HG02973 (cell line): Measurements from ENCODE around the gene BSN.

Experiments used
- ATAC-seq: cut with Tn5 transposase; IDR thresholded peaks from one replicate; pipeline ENCODE4 v1.9.1; 2021; ENCODE audit warnings: moderate library complexity; ENCODE audit not compliant: unreplicated experiment

BSN gene

DNA sequence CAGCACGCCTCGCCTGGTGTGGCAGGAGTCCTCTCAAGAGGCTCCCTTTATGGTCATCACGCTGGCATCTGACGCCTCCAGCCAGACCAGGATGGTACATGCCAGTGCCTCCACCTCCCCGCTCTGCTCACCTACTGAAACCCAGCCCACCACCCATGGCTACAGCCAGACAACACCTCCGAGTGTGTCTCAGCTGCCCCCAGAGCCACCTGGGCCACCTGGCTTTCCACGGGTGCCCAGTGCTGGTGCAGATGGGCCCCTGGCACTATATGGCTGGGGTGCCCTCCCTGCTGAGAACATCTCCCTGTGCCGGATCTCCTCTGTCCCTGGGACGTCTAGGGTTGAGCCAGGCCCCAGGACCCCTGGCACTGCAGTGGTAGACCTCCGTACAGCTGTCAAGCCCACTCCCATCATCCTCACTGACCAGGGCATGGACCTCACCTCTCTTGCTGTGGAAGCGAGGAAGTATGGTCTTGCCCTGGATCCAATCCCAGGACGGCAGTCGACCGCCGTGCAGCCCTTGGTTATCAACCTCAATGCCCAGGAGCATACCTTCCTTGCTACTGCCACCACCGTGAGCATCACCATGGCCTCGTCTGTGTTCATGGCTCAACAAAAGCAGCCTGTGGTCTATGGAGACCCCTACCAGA, 100.0 kb downstream of the BSN start:
- ATAC-seq: no peak

DNA sequence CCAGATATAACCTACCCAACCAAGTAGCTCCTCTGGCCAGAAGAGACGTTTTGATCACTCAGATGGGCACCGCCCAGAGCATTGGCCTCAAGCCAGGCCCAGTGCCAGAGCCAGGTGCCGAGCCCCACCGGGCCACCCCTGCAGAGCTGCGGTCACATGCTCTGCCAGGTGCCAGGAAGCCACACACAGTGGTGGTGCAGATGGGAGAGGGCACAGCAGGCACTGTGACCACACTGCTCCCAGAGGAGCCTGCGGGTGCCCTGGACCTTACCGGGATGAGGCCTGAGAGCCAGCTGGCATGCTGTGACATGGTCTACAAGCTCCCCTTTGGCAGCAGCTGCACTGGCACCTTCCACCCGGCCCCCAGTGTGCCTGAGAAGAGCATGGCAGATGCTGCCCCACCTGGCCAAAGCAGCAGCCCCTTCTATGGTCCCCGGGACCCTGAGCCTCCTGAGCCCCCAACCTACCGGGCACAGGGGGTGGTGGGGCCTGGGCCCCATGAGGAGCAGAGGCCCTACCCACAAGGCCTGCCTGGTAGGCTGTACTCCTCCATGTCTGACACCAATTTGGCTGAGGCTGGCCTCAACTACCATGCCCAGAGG, 100.8 kb downstream of the BSN start:
- ATAC-seq: no peak

DNA sequence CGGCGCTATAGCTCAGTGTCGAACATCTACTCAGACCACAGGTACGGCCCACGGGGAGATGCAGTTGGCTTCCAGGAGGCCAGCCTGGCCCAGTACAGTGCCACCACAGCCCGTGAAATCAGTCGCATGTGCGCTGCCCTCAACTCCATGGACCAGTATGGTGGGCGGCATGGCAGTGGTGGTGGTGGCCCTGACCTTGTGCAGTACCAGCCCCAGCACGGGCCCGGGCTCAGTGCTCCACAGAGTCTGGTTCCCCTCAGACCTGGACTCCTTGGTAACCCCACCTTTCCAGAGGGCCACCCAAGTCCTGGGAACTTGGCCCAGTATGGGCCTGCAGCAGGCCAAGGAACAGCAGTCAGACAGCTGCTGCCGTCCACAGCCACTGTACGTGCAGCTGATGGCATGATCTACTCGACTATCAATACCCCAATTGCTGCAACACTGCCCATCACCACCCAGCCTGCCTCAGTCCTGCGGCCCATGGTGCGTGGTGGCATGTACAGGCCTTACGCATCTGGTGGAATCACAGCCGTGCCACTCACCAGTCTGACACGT, 101.5 kb downstream of the BSN start:
- no peak for ATAC-seq

DNA sequence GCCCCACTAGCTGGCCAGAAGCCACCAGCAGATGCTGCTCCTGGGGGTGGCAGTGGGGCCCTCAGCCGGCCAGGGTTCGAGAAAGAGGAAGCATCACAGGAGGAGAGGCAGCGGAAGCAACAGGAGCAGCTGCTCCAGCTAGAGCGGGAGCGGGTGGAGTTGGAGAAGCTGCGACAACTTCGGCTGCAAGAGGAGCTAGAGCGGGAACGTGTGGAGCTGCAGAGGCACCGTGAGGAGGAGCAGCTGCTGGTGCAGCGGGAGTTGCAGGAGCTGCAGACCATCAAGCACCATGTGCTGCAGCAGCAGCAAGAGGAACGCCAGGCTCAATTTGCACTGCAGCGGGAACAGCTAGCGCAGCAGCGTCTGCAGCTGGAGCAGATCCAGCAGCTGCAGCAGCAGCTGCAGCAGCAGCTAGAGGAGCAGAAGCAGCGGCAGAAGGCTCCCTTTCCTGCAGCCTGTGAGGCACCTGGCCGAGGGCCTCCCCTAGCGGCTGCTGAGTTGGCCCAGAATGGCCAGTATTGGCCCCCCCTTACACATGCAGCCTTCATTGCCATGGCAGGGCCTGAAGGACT, 102.3 kb downstream of the BSN start:
- ATAC-seq: no peak

DNA sequence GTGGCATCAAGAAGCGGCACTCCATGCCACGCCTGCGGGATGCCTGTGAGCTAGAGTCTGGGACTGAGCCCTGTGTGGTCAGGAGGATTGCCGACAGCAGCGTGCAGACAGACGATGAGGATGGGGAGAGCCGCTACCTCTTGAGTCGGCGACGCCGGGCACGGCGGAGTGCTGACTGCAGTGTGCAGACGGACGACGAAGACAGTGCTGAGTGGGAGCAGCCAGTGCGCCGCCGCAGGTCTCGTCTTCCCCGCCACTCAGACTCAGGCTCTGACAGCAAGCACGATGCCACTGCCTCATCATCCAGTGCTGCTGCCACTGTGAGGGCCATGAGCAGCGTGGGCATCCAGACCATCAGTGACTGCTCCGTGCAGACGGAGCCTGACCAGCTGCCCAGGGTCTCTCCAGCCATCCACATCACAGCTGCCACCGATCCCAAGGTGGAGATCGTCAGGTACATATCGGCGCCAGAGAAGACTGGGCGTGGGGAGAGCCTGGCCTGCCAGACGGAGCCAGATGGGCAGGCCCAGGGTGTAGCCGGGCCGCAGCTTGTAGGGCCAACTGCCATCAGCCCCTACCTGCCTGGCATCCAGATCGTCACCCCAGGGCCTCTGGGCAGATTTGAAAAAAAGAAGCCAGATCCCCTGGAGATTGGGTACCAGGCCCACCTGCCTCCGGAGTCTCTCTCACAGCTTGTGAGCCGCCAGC, 103.1 kb downstream of the BSN start:
- no peak for ATAC-seq

DNA sequence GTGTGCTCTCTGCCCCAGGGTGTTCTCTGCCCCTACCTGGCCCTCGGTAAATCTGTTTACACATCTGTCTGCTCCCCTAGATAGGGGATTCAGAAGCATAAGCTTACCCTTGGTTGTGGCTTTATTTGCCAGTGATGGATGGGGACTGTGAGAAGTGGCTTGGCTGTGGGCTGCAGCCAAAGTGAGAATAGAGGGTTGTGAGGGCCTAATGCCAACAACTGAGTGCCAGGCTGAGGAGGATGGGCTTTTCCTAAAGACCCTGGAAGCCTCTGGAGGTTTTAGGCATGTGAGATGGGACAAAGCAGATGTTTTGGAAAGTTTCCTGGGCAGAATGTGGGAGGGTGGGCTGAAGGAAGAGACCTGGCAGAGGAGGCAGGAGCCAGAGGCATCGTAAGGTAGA, 104.4 kb downstream of the BSN start:
- no peak for ATAC-seq

DNA sequence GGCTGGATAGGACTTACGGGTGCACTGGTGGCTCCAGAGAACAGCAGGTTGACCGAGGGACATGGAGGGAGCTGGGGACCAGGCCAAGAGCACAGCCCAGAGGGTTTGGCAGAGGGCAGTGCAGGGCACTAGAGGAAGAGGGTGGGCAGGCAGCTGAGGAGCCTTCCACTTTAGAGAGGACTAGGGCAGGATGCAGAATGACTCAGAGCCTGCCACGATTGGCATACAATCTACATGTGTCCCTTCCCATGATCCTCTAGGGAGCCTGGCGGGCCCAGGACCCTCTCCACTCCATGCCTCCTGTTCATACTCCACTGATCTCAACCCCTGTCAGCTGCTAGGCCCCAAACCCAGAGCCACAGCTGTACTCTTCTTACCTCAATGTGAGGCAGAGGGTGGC, 105.5 kb downstream of the BSN start:
- ATAC-seq: no peak

DNA sequence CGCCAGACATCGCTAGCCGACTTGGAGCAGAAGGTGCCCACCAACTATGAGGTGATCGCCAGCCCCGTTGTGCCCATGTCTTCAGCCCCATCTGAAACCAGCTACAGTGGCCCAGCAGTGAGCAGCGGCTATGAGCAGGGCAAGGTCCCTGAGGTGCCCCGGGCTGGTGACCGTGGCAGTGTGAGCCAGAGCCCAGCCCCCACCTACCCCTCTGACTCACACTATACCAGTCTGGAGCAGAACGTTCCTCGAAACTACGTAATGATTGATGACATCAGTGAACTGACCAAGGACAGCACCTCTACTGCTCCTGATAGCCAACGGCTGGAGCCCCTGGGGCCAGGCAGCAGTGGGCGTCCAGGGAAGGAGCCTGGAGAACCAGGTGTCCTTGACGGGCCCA, 107.0 kb downstream of the BSN start:
- ATAC-seq: no peak

DNA sequence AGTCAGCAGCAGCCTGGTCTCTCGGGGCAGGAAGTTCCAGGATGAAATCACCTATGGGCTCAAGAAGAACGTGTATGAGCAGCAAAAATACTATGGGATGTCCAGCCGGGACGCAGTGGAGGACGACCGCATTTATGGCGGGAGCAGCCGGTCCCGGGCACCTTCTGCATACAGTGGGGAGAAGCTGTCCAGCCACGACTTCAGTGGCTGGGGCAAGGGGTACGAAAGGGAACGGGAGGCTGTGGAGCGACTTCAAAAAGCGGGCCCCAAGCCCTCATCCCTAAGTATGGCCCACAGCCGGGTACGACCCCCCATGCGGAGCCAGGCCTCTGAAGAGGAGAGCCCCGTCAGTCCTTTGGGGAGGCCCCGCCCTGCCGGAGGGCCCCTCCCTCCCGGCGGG, 107.7 kb downstream of the BSN start:
- no peak for ATAC-seq

DNA sequence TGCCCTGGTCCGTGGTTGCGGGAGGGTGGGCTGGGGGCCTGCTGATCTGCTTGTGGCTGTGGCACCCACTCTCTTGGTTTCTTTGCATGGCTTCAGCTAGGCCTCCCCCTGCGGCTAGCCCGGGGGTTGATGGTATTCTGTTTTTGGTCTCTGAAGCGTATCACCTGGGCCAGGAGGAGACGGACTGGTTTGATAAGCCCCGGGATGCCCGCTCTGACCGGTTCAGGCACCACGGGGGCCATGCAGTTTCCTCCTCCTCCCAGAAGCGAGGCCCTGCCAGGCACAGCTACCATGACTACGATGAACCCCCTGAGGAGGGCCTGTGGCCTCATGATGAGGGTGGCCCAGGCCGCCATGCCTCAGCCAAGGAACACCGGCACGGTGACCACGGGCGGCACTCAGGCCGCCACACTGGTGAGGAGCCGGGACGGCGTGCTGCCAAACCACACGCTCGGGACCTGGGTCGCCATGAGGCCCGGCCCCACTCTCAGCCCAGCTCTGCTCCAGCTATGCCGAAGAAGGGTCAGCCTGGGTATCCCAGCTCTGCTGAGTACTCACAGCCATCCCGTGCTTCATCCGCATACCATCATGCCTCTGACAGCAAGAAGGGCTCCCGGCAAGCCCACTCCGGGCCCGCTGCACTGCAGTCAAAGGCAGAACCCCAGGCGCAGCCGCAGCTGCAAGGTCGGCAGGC, 108.6 kb downstream of the BSN start:
- ATAC-seq: no peak

DNA sequence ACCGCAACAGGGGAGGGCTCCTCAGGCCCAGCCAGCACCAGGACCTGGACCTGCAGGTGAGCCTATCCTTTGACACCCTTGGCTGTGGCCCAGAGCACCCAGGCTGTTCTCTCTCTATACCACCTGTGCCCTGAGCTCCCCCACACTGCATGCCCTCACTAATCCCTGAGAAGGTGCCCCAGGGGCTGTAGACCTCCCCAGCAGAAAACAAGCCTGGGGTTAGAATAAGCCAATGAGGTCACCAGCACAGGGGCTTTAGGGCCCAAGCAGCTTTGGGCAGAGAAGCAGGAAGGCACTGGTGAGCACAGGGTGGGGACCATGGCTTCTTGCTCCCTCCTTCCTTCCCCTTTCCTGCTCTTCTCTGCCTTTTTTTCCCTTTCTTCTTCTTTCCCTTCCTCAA, 109.6 kb downstream of the BSN start:
- no peak for ATAC-seq

DNA sequence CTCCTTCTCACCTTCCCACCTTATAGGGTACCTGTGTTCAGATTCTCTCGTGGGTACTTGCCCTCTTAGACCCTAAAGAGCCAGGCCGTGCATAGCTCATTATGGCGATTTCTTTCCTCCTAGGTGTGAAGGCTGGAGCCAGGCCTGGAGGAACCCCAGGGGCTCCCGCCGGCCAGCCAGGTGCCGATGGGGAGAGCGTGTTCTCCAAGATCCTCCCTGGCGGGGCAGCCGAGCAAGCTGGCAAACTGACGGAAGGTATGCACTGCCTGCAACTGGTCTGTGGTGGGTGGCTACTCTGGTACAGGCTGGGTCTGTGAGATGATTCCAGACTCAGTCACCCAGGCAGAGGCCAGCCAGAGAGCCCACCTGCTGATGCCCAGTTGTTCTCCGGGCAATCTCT, 110.0 kb downstream of the BSN start:
- no peak for ATAC-seq

DNA sequence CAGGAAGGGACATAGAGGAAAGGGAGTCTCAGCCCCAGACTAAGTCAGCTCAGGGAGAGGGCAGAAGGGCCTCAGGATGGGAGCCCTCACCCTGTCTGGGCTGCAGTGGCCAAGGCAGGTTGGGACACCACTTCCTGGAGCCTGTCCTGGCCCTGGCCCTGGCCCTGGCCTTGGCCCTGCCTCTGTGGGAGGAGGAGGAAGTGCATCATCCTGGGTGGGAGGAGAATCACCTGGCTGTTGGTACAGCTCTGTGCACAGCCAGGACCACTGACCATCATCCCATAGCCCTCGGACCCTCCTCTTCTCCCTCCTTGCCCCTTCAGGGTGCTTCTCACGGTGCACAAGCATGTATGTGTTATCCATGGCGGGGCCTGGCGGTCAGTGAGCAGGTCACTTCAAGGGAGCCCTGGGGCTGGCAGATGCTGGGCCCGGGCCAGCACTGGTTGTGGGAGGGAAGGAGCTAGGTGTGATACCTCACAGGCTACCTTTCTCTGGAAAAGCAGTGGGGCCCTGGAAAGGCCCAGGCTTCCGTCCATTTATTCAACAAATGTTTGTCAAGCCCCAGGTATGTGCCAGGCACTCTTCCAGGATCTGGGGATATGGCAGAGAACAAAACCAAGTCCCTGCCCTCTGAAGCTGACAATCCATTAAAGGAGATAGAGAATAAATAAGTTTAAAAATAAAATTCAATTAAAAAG, 111.7 kb downstream of the BSN start:
- ATAC-seq: no peak

DNA sequence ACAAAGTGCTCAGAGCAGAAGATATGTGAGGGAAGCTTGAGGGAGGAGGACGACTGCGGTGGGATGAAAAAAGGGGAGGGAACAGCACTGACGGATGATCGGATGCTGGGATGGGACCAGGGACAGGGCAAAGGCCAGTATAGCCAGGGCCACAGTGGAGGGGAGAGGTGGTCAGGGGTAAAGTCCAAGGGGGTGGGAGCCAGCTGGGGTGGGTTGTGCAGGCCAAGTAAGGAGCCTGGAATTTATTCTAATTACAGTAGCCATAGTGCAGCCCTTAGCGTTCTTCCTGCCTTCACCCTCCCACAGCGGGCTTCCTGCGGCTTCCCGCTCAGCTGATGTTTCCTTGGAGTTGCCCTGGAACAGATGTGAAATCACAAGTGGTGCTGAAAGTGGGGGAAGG, 112.3 kb downstream of the BSN start:
- no peak for ATAC-seq

DNA sequence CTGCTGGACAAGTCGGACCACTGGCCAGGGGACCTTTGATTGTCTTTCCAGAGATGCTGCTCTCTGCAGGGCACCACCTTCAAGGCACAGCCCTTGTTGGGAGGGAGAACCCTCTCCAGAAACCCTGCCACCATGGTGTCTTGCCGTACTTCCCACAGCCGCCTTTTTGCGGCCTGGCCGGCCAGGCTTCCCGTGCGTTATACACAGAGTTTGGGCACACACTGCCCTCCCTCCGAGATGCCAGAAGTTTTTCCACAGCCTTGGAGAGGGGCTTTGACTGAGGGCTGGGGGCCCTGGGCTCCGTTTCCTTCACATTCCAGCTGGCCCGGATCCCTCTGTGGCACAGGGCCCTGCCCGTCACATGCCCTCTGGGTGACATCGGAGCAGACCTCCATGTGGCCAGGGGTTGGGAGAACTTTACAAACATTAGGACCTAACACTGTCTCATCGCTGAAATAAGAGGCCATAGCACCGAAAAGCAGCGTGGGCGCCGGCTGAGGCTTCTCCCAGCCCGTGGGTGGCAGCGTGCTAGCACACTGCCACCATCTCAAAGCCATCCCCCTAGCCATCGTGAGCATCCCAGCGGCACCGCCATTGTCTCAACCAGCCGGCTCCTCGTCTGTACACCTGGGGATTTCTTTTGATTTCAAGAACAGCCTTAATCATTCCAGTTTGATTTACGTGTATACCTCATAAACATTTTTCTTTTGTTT, 113.6 kb downstream of the BSN start:
- no peak for ATAC-seq

DNA sequence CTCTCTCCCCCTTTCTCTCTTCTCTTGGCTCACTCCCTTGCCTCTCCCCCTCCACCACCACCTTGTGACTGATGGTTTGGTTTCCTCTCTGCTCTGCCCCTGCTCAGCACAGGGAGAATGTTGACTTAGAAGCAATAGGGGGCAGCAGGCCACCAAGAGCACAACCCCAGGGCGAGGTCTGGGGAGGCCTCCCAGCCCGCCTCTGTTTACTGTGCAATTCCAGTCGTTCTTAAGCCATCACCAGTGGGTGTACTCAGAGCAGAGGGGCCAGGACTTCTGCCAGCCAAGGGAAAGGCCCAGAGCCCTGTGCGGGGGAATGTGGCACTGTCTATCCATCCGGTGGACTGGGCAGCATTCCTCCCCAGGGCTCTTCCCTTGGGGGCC, 114.1 kb downstream of the BSN start:
- no peak for ATAC-seq

DNA sequence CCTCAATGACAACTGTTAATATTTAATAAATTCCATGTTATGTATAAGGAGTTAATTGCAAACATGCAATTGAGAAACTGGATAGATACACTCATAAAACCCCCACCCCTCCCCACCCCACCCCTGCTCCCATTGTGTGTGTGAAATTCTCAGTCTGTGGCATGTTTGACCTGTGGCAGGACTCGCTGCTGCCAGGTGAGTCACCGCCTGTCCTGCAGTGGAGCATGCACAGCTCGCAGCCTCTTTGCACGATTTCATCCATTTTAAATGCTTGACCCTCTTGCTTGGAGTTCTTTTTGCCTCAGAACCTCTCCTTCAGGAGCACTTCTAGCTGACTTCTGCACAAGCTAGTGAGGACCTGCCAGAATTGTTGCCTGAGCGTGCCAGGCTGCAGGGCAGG, 114.6 kb downstream of the BSN start:
- no peak for ATAC-seq

DNA sequence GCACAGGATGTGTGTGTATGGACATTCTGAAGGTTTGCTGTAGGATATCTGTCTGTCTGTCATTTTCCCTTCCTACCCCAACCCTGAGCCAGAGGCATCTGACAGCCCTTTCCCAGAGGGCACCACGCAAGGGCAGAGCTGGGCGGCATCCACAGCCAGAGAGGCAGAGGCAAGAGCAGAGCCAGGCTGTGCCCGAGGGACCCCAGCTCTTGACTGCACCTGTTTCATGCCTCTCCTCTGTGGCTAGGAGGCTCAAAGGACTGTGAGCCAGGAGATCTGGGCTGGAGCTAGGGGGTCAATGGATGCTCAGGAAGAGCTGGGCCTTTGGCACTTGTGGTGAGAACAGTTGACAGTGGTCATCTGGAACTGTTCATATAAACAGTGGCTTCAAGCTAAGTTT, 115.1 kb downstream of the BSN start:
- no peak for ATAC-seq

DNA sequence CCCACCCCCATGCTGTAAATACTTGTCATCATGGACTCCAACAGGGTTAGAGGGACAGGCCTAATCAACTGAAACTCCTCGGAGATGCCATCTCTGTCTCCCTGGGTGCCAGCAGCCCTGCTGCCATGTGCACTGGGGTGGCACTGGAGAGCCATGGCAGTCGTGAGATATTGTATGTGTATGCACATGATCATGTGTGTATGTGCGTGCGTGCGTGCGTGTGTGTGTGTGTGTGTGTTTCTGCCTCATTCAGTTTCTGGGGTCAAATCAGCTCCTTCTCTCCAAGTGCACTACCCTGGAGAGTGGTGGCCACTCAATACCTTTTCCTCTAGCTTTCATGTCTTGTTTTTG, 116.6 kb downstream of the BSN start:
- ATAC-seq: no peak
